Brain microvascular endothelial cell (primary cell): ENCODE results near the gene GRK3.
"Not testable (repeated sequence)": the region's sequence is repeated elsewhere in the genome, so short reads cannot be mapped to it uniquely, and the experiment has no call there.

ENCODE experiments used
- DNase-seq: peaks from one replicate; pipeline ENCODE4 v3.0.0-alpha.2; 2020
- H3K27ac ChIP-seq: fragments of 250-450 bp; sonication (Bioruptor Pico); 2 replicates; pipeline ENCODE4 v1.5.1; 2020; ENCODE audit warnings: mild to moderate bottlenecking, moderate library complexity
- H3K27me3 ChIP-seq: fragments of 250-450 bp; sonication (Bioruptor Pico); replicated peaks from 2 replicates; pipeline ENCODE4 v1.5.1; 2020; ENCODE audit warnings: mild to moderate bottlenecking
- H3K36me3 ChIP-seq: fragments of 250-450 bp; sonication (Bioruptor Pico); replicated peaks from 2 replicates; pipeline ENCODE4 v1.5.1; 2020; ENCODE audit warnings: mild to moderate bottlenecking
- H3K4me3 ChIP-seq: 2 replicates; pipeline ENCODE4 v1.5.1; 2011; ENCODE audit warnings: low read depth, mild to moderate bottlenecking, control low read depth, low read length, moderate library complexity
- in situ Hi-C: cut with HindIII; loops from 2 replicates; pipeline ENCODE4 v1.10.0; 2017; ENCODE audit warnings: low sequenced_read_pairs, low pct_ligation_motif_present
- TF ChIP-seq, protein P1 (sequence below): IDR thresholded peaks from 2 replicates; pipeline ENCODE4 v1.5.1; 2011; ENCODE audit warnings: low read depth, mild to moderate bottlenecking, moderate library complexity, low read length, control low read depth, inconsistent platforms; ENCODE audit errors: missing control alignments

GRK3 gene

DNA sequence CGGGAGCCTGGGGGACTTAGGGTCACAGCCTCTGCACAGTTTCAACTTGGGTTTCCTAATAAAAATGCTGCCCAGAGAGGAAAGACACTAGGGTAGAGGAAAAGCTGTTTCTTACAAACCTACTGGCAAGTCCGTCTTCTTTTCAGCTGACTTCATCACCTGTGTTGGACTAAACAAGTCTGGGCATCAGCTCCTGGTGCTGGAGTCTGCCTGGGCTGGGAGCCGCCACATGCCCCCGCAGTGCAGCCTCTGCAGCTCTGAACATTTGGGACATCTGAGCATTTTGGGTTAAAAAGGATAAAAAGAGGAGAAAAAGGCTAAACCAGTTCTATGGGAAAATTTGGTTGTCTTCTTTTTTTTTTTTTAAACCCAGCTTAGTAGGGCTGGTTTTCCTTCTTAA is 49.1 kb downstream of the GRK3 start:
- in situ Hi-C loops, H3K4me3 ChIP-seq: not testable (repeated sequence)

DNA sequence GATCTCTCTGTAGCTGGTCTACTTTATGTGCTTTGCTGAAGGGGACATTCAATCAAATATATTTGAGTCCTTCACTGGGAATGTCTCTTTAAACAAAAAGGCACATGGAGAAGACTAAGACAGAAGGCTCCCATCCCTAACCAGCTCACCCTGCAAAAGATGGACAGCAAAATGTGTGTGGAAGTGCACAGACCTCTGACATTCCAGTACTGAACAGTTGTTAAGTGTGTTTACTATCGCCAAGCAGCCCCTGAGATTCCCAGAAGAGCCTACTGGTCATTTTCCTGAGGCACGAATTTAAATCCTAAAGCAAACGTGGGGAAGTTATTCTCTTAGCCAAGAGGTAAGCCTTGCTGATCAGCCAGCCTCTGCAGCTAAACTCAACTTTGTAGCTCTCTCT is 50.3 kb downstream of the GRK3 start:
- H3K27me3 ChIP-seq, H3K27ac ChIP-seq, in situ Hi-C loops, H3K36me3 ChIP-seq, H3K4me3 ChIP-seq, DNase-seq: not testable (repeated sequence)

More for the DNA sequence above, 49.1 kb downstream of the GRK3 start:
- H3K27me3 ChIP-seq, H3K27ac ChIP-seq, H3K36me3 ChIP-seq, DNase-seq: not testable (repeated sequence)

DNA sequence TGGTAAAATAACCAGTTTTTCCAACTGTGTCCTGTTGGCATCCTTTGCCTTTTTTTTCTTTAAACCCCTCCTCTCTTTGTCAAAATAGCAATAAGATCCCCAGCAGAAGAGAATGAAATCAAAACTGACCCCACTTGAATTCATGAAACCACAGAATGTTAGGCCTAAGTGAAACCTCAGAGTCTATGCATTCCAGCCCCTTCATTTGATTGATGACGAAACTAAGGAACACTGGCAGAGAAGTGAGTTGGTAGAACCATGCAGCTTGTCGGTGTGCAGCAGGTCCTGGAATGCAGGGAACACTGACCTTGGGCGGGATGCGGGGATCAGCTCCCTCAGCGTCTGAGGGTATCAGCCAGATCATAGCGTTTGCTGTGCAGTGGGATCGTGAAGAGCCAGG is 57.5 kb downstream of the GRK3 start:
- H3K27ac ChIP-seq = no peak overlapping the region
- H3K4me3 ChIP-seq = no peak overlapping the region
- H3K36me3 ChIP-seq = no peaks in the 10 kb centered on the region
- no peaks in the 10 kb centered on the region for H3K27me3 ChIP-seq
- DNase-seq = no peak
- in situ Hi-C loops = no loop called here
- TF ChIP-seq, protein P1, sequence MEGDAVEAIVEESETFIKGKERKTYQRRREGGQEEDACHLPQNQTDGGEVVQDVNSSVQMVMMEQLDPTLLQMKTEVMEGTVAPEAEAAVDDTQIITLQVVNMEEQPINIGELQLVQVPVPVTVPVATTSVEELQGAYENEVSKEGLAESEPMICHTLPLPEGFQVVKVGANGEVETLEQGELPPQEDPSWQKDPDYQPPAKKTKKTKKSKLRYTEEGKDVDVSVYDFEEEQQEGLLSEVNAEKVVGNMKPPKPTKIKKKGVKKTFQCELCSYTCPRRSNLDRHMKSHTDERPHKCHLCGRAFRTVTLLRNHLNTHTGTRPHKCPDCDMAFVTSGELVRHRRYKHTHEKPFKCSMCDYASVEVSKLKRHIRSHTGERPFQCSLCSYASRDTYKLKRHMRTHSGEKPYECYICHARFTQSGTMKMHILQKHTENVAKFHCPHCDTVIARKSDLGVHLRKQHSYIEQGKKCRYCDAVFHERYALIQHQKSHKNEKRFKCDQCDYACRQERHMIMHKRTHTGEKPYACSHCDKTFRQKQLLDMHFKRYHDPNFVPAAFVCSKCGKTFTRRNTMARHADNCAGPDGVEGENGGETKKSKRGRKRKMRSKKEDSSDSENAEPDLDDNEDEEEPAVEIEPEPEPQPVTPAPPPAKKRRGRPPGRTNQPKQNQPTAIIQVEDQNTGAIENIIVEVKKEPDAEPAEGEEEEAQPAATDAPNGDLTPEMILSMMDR = no peak

DNA sequence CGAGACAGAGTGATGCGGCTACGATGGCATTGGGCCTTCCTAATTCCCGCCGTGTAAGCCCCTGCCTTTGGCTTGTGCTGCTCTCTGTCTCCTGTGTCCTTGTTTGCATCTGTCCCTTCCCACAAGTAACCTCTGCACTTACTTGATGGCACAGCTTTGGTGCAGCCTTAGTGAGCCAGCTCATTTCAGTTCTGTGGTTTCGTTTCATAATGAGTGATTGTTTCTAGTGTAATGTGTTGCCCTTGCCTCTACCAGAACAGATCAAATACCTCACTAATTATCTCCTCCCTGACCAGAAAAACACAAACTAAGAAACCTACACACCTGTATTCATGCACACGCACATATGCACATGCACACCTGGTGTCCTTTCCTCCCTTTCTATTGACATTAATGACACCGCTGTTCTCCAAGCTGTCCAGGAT is 58.8 kb downstream of the GRK3 start:
- Histone ChIP-seq H3K36me3 (no peaks in the 10 kb centered on the region), H3K27me3 (no peaks in the 10 kb centered on the region), H3K4me3 (no peak overlapping the region), H3K27ac (no peak overlapping the region)
- TF ChIP-seq, protein P1 = no peak
- in situ Hi-C loops = no loop called here
- DNase-seq = no peak

DNA sequence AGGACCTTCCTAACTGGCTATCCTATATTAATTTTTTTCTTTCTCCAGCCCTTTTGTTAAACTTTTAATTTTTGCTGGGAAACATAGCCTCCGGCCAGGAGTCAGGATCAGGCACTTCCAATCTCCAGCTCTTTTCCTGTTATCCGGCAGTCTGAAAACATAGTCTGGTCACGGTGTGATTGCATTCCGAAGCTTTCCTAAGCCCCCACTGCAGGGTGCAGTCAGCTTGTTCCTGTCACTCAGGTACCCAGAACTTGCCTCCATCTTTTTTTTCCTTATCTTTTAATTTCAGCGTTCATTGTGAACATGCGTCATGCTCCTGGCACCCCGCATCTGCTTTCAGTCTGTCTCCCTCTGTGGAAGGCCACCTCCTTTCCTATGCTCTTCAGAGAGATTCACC is 59.4 kb downstream of the GRK3 start:
- no peak for DNase-seq
- TF ChIP-seq, protein P1 = no peak
- Histone ChIP-seq H3K27me3 (no peaks in the 10 kb centered on the region), H3K36me3 (no peaks in the 10 kb centered on the region), H3K27ac (no peak overlapping the region), H3K4me3 (no peak overlapping the region)
- in situ Hi-C loops = no loop called here

DNA sequence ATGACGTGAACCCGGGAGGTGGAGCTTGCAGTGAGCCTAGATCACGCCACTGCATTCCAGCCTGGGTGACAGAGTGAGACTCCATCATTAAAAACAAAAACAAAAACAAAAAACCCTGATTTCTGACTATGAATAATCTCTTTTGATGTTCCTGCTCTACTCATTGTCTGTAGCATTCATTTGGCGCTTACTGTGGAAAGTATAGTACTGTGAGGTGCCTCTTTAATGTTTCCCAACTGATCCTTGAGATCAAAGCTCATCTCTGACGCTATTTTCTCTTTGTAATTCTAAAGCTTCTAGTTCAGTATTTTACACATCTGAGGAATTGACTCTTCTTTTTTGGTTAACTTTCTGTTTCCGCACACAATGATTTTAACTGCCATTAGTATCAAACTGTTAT is 60.0 kb downstream of the GRK3 start:
- Histone ChIP-seq H3K4me3 (no peak overlapping the region), H3K36me3 (no peaks in the 10 kb centered on the region), H3K27ac (no peak overlapping the region), H3K27me3 (no peaks in the 10 kb centered on the region)
- in situ Hi-C loops = no loop called here
- DNase-seq = no peak
- TF ChIP-seq, protein P1 = no peak

DNA sequence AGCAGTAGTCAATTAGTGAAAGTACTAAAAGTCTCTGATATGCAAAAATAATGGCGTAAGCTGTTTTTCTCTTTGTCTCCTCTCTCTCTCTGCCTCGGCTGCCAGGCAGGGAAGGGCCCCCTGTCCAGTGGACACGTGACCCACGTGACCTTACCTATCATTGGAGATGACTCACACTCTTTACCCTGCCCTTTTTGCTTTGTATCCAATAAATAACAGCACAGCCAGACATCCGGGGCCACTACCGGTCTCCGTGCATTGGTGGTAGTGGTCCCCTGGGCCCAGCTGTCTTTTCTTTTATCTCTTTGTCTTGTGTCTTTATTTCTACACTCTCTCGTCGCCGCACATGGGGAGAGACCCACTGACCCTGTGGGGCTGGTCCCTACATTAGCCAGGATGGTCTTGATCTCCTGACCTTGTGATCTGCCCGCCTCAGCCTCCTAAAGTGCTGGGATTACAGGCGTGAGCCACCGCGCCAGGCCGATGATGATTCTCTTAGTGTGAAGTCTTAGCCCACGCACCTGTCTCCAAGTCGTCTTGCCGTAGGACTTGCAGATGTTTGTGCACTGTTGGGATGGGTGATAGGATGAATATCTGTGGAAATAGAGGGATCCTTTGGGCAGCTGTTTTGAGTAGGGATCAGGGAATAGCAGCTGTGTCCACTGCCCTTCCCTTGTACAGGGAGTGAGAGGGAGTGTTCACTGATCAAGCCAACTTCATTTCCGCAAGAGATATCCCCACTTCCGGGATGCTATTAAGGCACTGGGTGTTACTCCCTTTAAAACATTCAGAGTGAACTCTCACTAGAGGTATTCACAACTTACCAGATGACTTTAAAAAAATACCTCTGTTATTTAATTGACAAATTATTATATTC is 61.5 kb downstream of the GRK3 start:
- in situ Hi-C loops, H3K36me3 ChIP-seq, DNase-seq, H3K27ac ChIP-seq, H3K4me3 ChIP-seq, H3K27me3 ChIP-seq: not testable (repeated sequence)
